Gastrocnemius medialis (tissue), 4 donors: ENCODE data around the gene CYS1. TPM values are rescaled to one million over a fixed set of nuclear protein-coding genes. Genes with fewer than 3 reads are reported as not detected.

Experiments
- ATAC-seq, 2 donors: fragments of 150-250 bp; one replicate each; pipeline ENCODE4 v1.9.1; 2016
- DNase-seq, 2 donors: peaks; one replicate each; pipeline ENCODE4 v3.0.0-alpha.2; 2019
- H3K27ac ChIP-seq, 4 donors: fragments of 200-600 bp; sonication (generic); 1 replicate in 1 of 4; 2 replicates in 3 of 4; pipeline ENCODE4 v1.5.1; 2016 to 2018; ENCODE audit warnings: mild to moderate bottlenecking in 2 of 4, moderate library complexity in 1 of 4
- H3K27me3 ChIP-seq, 3 donors: fragments of 200-600 bp; sonication (generic) in 2 of 3; 1 replicate in 1 of 3; 2 replicates in 2 of 3; pipeline versions ENCODE4 v1.5.1 to v1.6.0; 2016 to 2019; ENCODE audit warnings: mild to moderate bottlenecking in 1 of 3, moderate library complexity in 1 of 3
- H3K36me3 ChIP-seq, 2 donors: fragments of 200-600 bp; sonication (generic) in 1 of 2; one replicate each; pipeline ENCODE4 v1.5.1; 2017 to 2018
- H3K4me1 ChIP-seq, 2 donors: fragments of 200-600 bp; sonication (generic) in 1 of 2; one replicate each; pipeline ENCODE4 v1.5.1; 2016 to 2017; ENCODE audit warnings: mild to moderate bottlenecking in 2 of 2
- H3K4me3 ChIP-seq, 4 donors: fragments of 200-600 bp; sonication (generic) in 3 of 4; 1 replicate in 1 of 4; 2 replicates in 3 of 4; pipeline ENCODE4 v1.5.1; 2016 to 2019; ENCODE audit warnings: mild to moderate bottlenecking in 2 of 4
- H3K9me3 ChIP-seq, 3 donors: fragments of 200-600 bp; sonication (generic) in 2 of 3; 1 replicate in 1 of 3; 2 replicates in 2 of 3; pipeline ENCODE4 v1.5.1; 2016 to 2019
- CTCF ChIP-seq, 5 experiments: fragments of 450-650 bp in 3 of 5; fragments of 200-600 bp in 2 of 5; sonication (generic) in 2 of 5; IDR thresholded peaks in 4 of 5; conservative IDR thresholded peaks in 1 of 5; 1 replicate in 4 of 5; 2 replicates in 1 of 5; pipeline ENCODE4 v1.5.1; 2016 to 2019; ENCODE audit warnings: antibody characterized with exemption in 5 of 5, mild to moderate bottlenecking in 3 of 5, moderate library complexity in 3 of 5
- POLR2A ChIP-seq, 2 donors: fragments of 450-650 bp; IDR thresholded peaks; one replicate each; pipeline ENCODE4 v1.6.1; 2017; ENCODE audit warnings: antibody characterized with exemption in 2 of 2, mild to moderate bottlenecking in 2 of 2, moderate library complexity in 2 of 2
- in situ Hi-C, 4 donors: fragments of 200-750 bp; cut with MboI; loops; one replicate each; pipeline versions ENCODE4 v1.15.0 to v1.8.0; 2017; ENCODE audit warnings: low sequenced_read_pairs in 4 of 4
- intact Hi-C: fragments of 100-400 bp; cut with DNase I; formaldehyde crosslinking; loops from one replicate; pipeline ENCODE4 v1.15.1; 2023; ENCODE audit warnings: low total_unique reads
- total RNA-seq, 4 donors: library from RNA; depleted of rRNA; stranded (reverse); fragments of >200 nt; gene quantifications; one replicate each; pipeline versions ENCODE4 v1.1.0 to v1.2.3, GENCODE V29; 2016

CYS1 gene
- total RNA-seq, 4 donors from 2014 or later: 0.10 to 0.42 (median 0.18) TPM; not detected in 1

GRCh38 chr2:10035633-10036032, 44.6 kb downstream of the CYS1 start:
- no peaks in the 10 kb centered on the region for H3K27me3 ChIP-seq
- DNase-seq (no peak), ATAC-seq (no peak)
- no peak overlapping the region for H3K4me3 ChIP-seq
- H3K9me3 ChIP-seq: no peaks in the 10 kb centered on the region
- TF ChIP-seq CTCF (IDR thresholded peaks at IDR 0.05 in 4 of 5, conservative IDR thresholded peaks at IDR 0.05 in 1 of 5): no peak
- TF ChIP-seq POLR2A (IDR thresholded peaks at IDR 0.05): no peak
- H3K4me1 ChIP-seq: peaks cover 38 to 42% of the 10 kb centered on the region in 2 donors
- intact Hi-C loops (loop anchor here (1.0 to 5.0 kb wide), 3 partner anchors 13 to 777 kb away; partner anchors contain the start of gene PDIA6), in situ Hi-C loops (loop anchor here in 2 of 4 donors (25.0 kb wide), 2 partner anchors 223 to 398 kb away; partner anchors contain the start of gene YWHAQ (in 1 of the 2))
- peak overlapping the region; percentile 76 to 87 (median 84) for H3K27ac ChIP-seq
- no peaks in the 10 kb centered on the region for H3K36me3 ChIP-seq

- H3K36me3 ChIP-seq: no peaks in the 10 kb centered on the region
- ATAC-seq (no peak), DNase-seq (no peak)
- no peak overlapping the region for H3K4me3 ChIP-seq
- H3K4me1 ChIP-seq: peaks cover 32 to 38% of the 10 kb centered on the region in 2 donors
- in situ Hi-C loops (loop anchor here in 2 of 4 donors (25.0 kb wide), 2 partner anchors 223 to 398 kb away; partner anchors contain the start of gene YWHAQ (in 1 of the 2)), intact Hi-C loops (loop anchor here (5.0 kb wide), 1 partner anchor 777 kb away; the partner anchor contains the start of gene PDIA6)
- H3K27ac ChIP-seq: peak overlapping the region in 3 of 4 donors; percentile 76 to 86 (median 83)
- no peaks in the 10 kb centered on the region for H3K27me3 ChIP-seq
- TF ChIP-seq CTCF (IDR thresholded peaks at IDR 0.05 in 4 of 5, conservative IDR thresholded peaks at IDR 0.05 in 1 of 5): no peak
- TF ChIP-seq POLR2A (IDR thresholded peaks at IDR 0.05): no peak
- no peaks in the 10 kb centered on the region for H3K9me3 ChIP-seq
These were observed 45.2 kb downstream of the CYS1 start for GRCh38 chr2:10035053-10035422.

GRCh38 chr2:10034333-10035052, 45.7 kb downstream of the CYS1 start:
- Histone ChIP-seq H3K4me1 (peaks cover 27 to 35% of the 10 kb centered on the region in 2 donors), H3K9me3 (no peaks in the 10 kb centered on the region), H3K27me3 (no peaks in the 10 kb centered on the region), H3K27ac (no peak overlapping the region), H3K4me3 (no peak overlapping the region), H3K36me3 (no peaks in the 10 kb centered on the region)
- DNase-seq (no peak), ATAC-seq (no peak)
- intact Hi-C loops (loop anchor here (5.0 kb wide), 1 partner anchor 778 kb away; the partner anchor contains the start of gene PDIA6), in situ Hi-C loops (loop anchor here in 2 of 4 donors (25.0 kb wide), 2 partner anchors 222 to 397 kb away; partner anchors contain the start of gene YWHAQ (in 1 of the 2))
- no peak for TF ChIP-seq CTCF (IDR thresholded peaks at IDR 0.05 in 4 of 5, conservative IDR thresholded peaks at IDR 0.05 in 1 of 5)
- no peak for TF ChIP-seq POLR2A (IDR thresholded peaks at IDR 0.05)

GRCh38 chr2:10033251-10034006, 46.8 kb downstream of the CYS1 start:
- DNase-seq: no peak
- H3K4me1 ChIP-seq: peaks cover 27 to 41% of the 10 kb centered on the region in 2 donors
- in situ Hi-C loops: loop anchor here in 2 of 4 donors (25.0 kb wide), 2 partner anchors 221 to 396 kb away; partner anchors contain the start of gene YWHAQ (in 1 of the 2)

More at GRCh38 chr2:10033251-10034006, 46.8 kb downstream of the CYS1 start:
- Histone ChIP-seq H3K4me3 (no peak overlapping the region), H3K36me3 (no peaks in the 10 kb centered on the region), H3K9me3 (no peaks in the 10 kb centered on the region), H3K27ac (no peak overlapping the region), H3K27me3 (no peaks in the 10 kb centered on the region)
- TF ChIP-seq CTCF (IDR thresholded peaks at IDR 0.05 in 4 of 5, conservative IDR thresholded peaks at IDR 0.05 in 1 of 5) (no peak), POLR2A (IDR thresholded peaks at IDR 0.05) (no peak)
- ATAC-seq: no peak
- intact Hi-C loops: no loop called here
